Testis (tissue), 2 donors: Measurements from ENCODE around the gene ATP2A3.

Experiments used
- CTCF ChIP-seq, 3 experiments: fragments of 450-650 bp in 2 of 3; fragments of 200-600 bp in 1 of 3; sonication (generic) in 1 of 3; IDR thresholded peaks; one replicate each; pipeline ENCODE4 v1.5.1; 2016 to 2019; ENCODE audit warnings: antibody characterized with exemption in 3 of 3, mild to moderate bottlenecking in 2 of 3, moderate library complexity in 1 of 3
- POLR2A ChIP-seq: fragments of 450-650 bp; IDR thresholded peaks from one replicate; pipeline ENCODE4 v1.6.1; 2017; ENCODE audit warnings: antibody characterized with exemption, mild to moderate bottlenecking, moderate library complexity

GRCh38 chr17:3916825-3917224, 47.4 kb downstream of the ATP2A3 start:
- TF ChIP-seq POLR2A = no peak
- no peak for TF ChIP-seq CTCF (IDR thresholded peaks at IDR 0.05)
